IMR-90 (cell line): Measurements from ENCODE around the gene CD99. TPM values are rescaled to one million over a fixed set of nuclear protein-coding genes. Genes with fewer than 3 reads are reported as not detected.

Experiments used
- ATAC-seq: fragments of 200-7000 bp; cut with Tn5 transposase; 2 replicates; pipeline ENCODE4 v1.9.1; 2020; ENCODE audit warnings: low read depth, mild to moderate bottlenecking, moderate library complexity
- BruUV-seq: library from RNA; stranded (reverse); fragments of 400-500 nt; replicated peaks from 2 replicates; lab custom pipeline; 2021; lab: Mats Ljungman, UMichigan
- CTCF ChIA-PET: fragments of 300-600 bp; formaldehyde crosslinking; extraction: SDS; loops from one replicate; lab custom pipeline; 2021; ENCODE audit warnings: antibody characterized with exemption; lab: Yijun Ruan, JAX
- POLR2A ChIA-PET: fragments of 300-600 bp; sonication (Branson Sonifier 250); formaldehyde crosslinking; loops from one replicate; lab custom pipeline; 2022; ENCODE audit warnings: antibody characterized with exemption; ENCODE audit not compliant: unreplicated experiment; lab: Charles Lee
- DNase-seq: peaks from one replicate; pipeline ENCODE4 v3.0.0; 2013
- H2AFZ ChIP-seq: replicated peaks from 2 replicates; pipeline ENCODE3; 2013; ENCODE audit warnings: low read length, mild to moderate bottlenecking; ENCODE audit not compliant: poor library complexity
- H2AK5ac ChIP-seq: 2 replicates; pipeline ENCODE4 v1.6.1; 2013; ENCODE audit warnings: low read depth, low read length, inconsistent platforms
- H2AK9ac ChIP-seq: replicated peaks from 2 replicates; pipeline ENCODE3; 2013; ENCODE audit warnings: mild to moderate bottlenecking, low read depth, low read length, moderate library complexity; ENCODE audit not compliant: poor library complexity
- H2BK120ac ChIP-seq: 2 replicates; pipeline ENCODE4 v1.6.1; 2013; ENCODE audit warnings: low read depth, low read length, inconsistent platforms
- H2BK15ac ChIP-seq: 3 replicates; pipeline ENCODE4 v1.6.1; 2013; ENCODE audit warnings: low read depth, low read length, inconsistent platforms
- H2BK20ac ChIP-seq: 2 replicates; pipeline ENCODE4 v1.6.1; 2013; ENCODE audit warnings: low read depth, mild to moderate bottlenecking, inconsistent platforms, low read length, moderate library complexity
- H2BK5ac ChIP-seq: 2 replicates; pipeline ENCODE4 v1.6.1; 2013; ENCODE audit warnings: mild to moderate bottlenecking, low read depth, low read length, inconsistent platforms; ENCODE audit not compliant: poor library complexity, severe bottlenecking
- H3K14ac ChIP-seq: replicated peaks from 2 replicates; pipeline ENCODE4 v1.6.1; 2013; ENCODE audit warnings: low read depth, low read length, inconsistent platforms
- H3K18ac ChIP-seq: 2 replicates; pipeline ENCODE4 v1.6.1; 2013; ENCODE audit warnings: low read depth, low read length, control low read depth
- H3K23ac ChIP-seq: 2 replicates; pipeline ENCODE4 v1.6.1; 2013; ENCODE audit warnings: low read depth, low read length, inconsistent platforms
- H3K27ac ChIP-seq: 2 replicates; pipeline ENCODE4 v1.5.1; 2013; ENCODE audit warnings: mild to moderate bottlenecking, control low read depth, low read length; ENCODE audit not compliant: insufficient read depth
- H3K27me3 ChIP-seq: 2 replicates; pipeline ENCODE4 v1.6.1; 2013; ENCODE audit warnings: low read length; ENCODE audit not compliant: control insufficient read depth, insufficient read depth
- H3K36me3 ChIP-seq: 2 replicates; pipeline ENCODE4 v1.6.1; 2013; ENCODE audit warnings: low read length, mixed read lengths; ENCODE audit not compliant: control insufficient read depth, insufficient read depth
- H3K4ac ChIP-seq: 2 replicates; pipeline ENCODE4 v1.6.1; 2013; ENCODE audit warnings: low read depth, low read length, inconsistent platforms
- H3K4me1 ChIP-seq: 2 replicates; pipeline ENCODE4 v1.6.1; 2013; ENCODE audit warnings: low read length, mixed read lengths; ENCODE audit not compliant: control insufficient read depth, insufficient read depth
- H3K4me2 ChIP-seq: 2 replicates; pipeline ENCODE4 v1.6.1; 2013; ENCODE audit warnings: low read depth, mild to moderate bottlenecking, control low read depth, low read length, moderate library complexity
- H3K4me3 ChIP-seq: 2 replicates; pipeline ENCODE4 v1.5.1; 2013; ENCODE audit warnings: low read depth, mild to moderate bottlenecking, control low read depth, low read length, moderate library complexity; ENCODE audit not compliant: insufficient read depth
- H3K56ac ChIP-seq: 2 replicates; pipeline ENCODE4 v1.6.1; 2013; ENCODE audit warnings: low read length, inconsistent platforms; ENCODE audit not compliant: insufficient read depth; ENCODE audit errors: extremely low read depth
- H3K79me1 ChIP-seq, 2 experiments: 2 replicates each; pipeline ENCODE4 v1.6.1; 2013; ENCODE audit warnings: low read length in 2 of 2, inconsistent platforms in 1 of 2, low read depth in 1 of 2
- H3K9ac ChIP-seq: 2 replicates; pipeline ENCODE4 v1.6.1; 2013; ENCODE audit warnings: low read depth, low read length, control low read depth
- H3K9me1 ChIP-seq: 2 replicates; pipeline ENCODE4 v1.6.1; 2013; ENCODE audit warnings: low read length, inconsistent platforms; ENCODE audit not compliant: insufficient read depth
- H3K9me3 ChIP-seq: 2 replicates; pipeline ENCODE4 v1.6.1; 2013; ENCODE audit warnings: low read length; ENCODE audit not compliant: control insufficient read depth, insufficient read depth
- H4K20me1 ChIP-seq: 2 replicates; pipeline ENCODE4 v1.6.1; 2013; ENCODE audit warnings: low read length, inconsistent platforms; ENCODE audit not compliant: insufficient read depth
- H4K5ac ChIP-seq: 2 replicates; pipeline ENCODE4 v1.6.1; 2013; ENCODE audit warnings: mild to moderate bottlenecking, low read depth, low read length, control low read depth
- H4K8ac ChIP-seq, 2 experiments: 2 replicates each; pipeline ENCODE4 v1.6.1; 2013; ENCODE audit warnings: low read depth in 2 of 2, low read length in 2 of 2, control low read depth in 1 of 2, inconsistent platforms in 1 of 2
- H4K91ac ChIP-seq: 2 replicates; pipeline ENCODE4 v1.6.1; 2013; ENCODE audit warnings: low read depth, low read length, inconsistent platforms; ENCODE audit not compliant: insufficient read depth
- BHLHE40 ChIP-seq: fragments of 150-350 bp; IDR thresholded peaks from 2 replicates; pipeline ENCODE4 v1.6.1; 2016; ENCODE audit warnings: mild to moderate bottlenecking, low read depth, low read length
- CEBPB ChIP-seq: IDR thresholded peaks from 2 replicates; pipeline ENCODE4 v1.6.1; 2012; ENCODE audit warnings: low read depth, low read length, improper control_type of control experiment
- CHD1 ChIP-seq: IDR thresholded peaks from 2 replicates; pipeline ENCODE4 v1.6.1; 2012; ENCODE audit warnings: low read depth, low read length, improper control_type of control experiment
- FOS ChIP-seq: fragments of 150-350 bp; IDR thresholded peaks from 2 replicates; pipeline ENCODE4 v1.6.1; 2016; ENCODE audit warnings: low read depth, low read length
- MAZ ChIP-seq: IDR thresholded peaks from 2 replicates; pipeline ENCODE4 v1.6.1; 2012; ENCODE audit warnings: low read depth, mild to moderate bottlenecking, low read length, improper control_type of control experiment, moderate library complexity, borderline replicate concordance
- MXI1 ChIP-seq: IDR thresholded peaks from 2 replicates; pipeline ENCODE4 v1.6.1; 2012; ENCODE audit warnings: low read depth, mild to moderate bottlenecking, low read length, moderate library complexity, borderline replicate concordance
- NFE2L2 ChIP-seq: fragments of 150-350 bp; IDR thresholded peaks from 2 replicates; pipeline ENCODE4 v1.6.1; 2016; ENCODE audit warnings: low read depth, mild to moderate bottlenecking, low read length
- POLR2A ChIP-seq: IDR thresholded peaks from 2 replicates; pipeline ENCODE4 v1.6.1; 2012; ENCODE audit warnings: mild to moderate bottlenecking, low read depth, low read length
- RCOR1 ChIP-seq: IDR thresholded peaks from 2 replicates; pipeline ENCODE4 v1.6.1; 2012; ENCODE audit warnings: mild to moderate bottlenecking, low read length, improper control_type of control experiment; ENCODE audit not compliant: insufficient replicate concordance
- USF2 ChIP-seq: fragments of 150-350 bp; IDR thresholded peaks from 2 replicates; pipeline ENCODE4 v1.6.1; 2017; ENCODE audit warnings: mild to moderate bottlenecking, antibody characterized with exemption, low read length, low read depth
- WGBS, 2 experiments: methylation state at CpG; one replicate each; pipeline versions ENCODE4 v1.1.5 to v1.1.7; 2013; ENCODE audit warnings: missing lambda C conversion rate in 2 of 2; ENCODE audit not compliant: insufficient read length in 1 of 2; ENCODE audit errors: extremely low coverage in 2 of 2; 5-methylcytosine and 5-hydroxymethylcytosine counted together
- dilution Hi-C: fragments of 300-500 bp; cut with HindIII; formaldehyde crosslinking; loops from one replicate; pipeline ENCODE4 v1.14.3; 2018; ENCODE audit warnings: low sequenced_read_pairs; ENCODE audit not compliant: unreplicated experiment
- in situ Hi-C: fragments of 300-500 bp; cut with MboI; formaldehyde crosslinking; loops from 3 replicates; pipeline ENCODE4 v1.14.3; 2019; ENCODE audit warnings: low sequenced_read_pairs, inconsistent platforms, mixed read lengths
- intact Hi-C: fragments of 100-400 bp; cut with micrococcal nuclease; formaldehyde crosslinking; loops from 2 replicates; pipeline ENCODE4 v1.10.0; 2022
- polyA plus RNA-seq, 3 experiments: library from polyadenylated mRNA; depleted of rRNA; stranded (reverse); fragments of >200 nt; gene quantifications; 2 replicates each; pipeline ENCODE4 v1.2.3, GENCODE V29; 2012; ENCODE audit warnings: low replicate concordance in 1 of 3
- total RNA-seq: library from RNA; depleted of rRNA; stranded (reverse); fragments of >200 nt; gene quantifications from 2 replicates; pipeline ENCODE4 v1.2.3, GENCODE V29; 2012

The CD99 gene
- total and polyA plus RNA-seq, 2 of the 4 experiments (the other 2 are of a cell fraction), result 102 to 369 TPM

GRCh38 chrX:2782778-2783177 is 91.7 kb downstream of the CD99 start:
- Histone ChIP-seq H2BK120ac (no peak overlapping the region), H3K79me1 (no peaks in the 10 kb centered on the region), H2BK20ac (no peak overlapping the region), H4K20me1 (no peaks in the 10 kb centered on the region), H3K23ac (no peak overlapping the region), H4K5ac (no peak overlapping the region), H3K36me3 (no peaks in the 10 kb centered on the region), H2BK15ac (no peak overlapping the region), H3K56ac (no peak overlapping the region), H2AK9ac (no peak overlapping the region), H4K91ac (no peak overlapping the region), H2AK5ac (no peak overlapping the region), H3K9me1 (no peaks in the 10 kb centered on the region), H3K27me3 (peaks cover 5% of the 10 kb centered on the region; the same call in 1 of the 2 replicates), H2BK5ac (no peak overlapping the region), H3K27ac (no peak overlapping the region), H3K4me2 (no peak overlapping the region), H3K4me3 (no peak overlapping the region), H3K4me1 (no peaks in the 10 kb centered on the region), H2AFZ (no peak overlapping the region), H3K14ac (no peak overlapping the region), H3K18ac (no peak overlapping the region), H3K9me3 (no peaks in the 10 kb centered on the region), H4K8ac (no peak overlapping the region), H3K9ac (no peak overlapping the region), H3K4ac (no peak overlapping the region)
- in situ Hi-C loops (no loop called here), intact Hi-C loops (no loop called here), dilution Hi-C loops (no loop called here)
- no peak for ATAC-seq
- ChIA-PET CTCF (no interaction called here), POLR2A (no interaction called here)
- no TSS peak for BruUV-seq
- no CpG with 5 or more reads among the region's 4 CpGs for WGBS, 2 experiments
- TF ChIP-seq CEBPB (no peak), FOS (no peak), RCOR1 (no peak), CHD1 (no peak), BHLHE40 (no peak), MXI1 (no peak), POLR2A (no peak), MAZ (no peak), USF2 (no peak), NFE2L2 (no peak)
- no peak for DNase-seq
